Activated T-helper 2 cell treated with anti-CD3 and anti-CD28 coated beads, Interferon-gamma antibody, Interleukin-2, Interleukin-4, amounts not matched to agents 10 μg/mL and 5 μg/mL and 100 μg/mL, durations not matched to agents 14 hours and 24 hours and 36 hours (primary cell): ENCODE results near the gene PAK5. TPM values are rescaled to one million over a fixed set of nuclear protein-coding genes. Genes with fewer than 3 reads are reported as not detected.

Experiments used
- DNase-seq: peaks from one replicate; pipeline ENCODE4 v3.0.0; 2021; ENCODE audit warnings: low spot score
- H3K27ac Mint-ChIP-seq: one replicate; pipeline ENCODE4 v1.8.0; 2021; ENCODE audit warnings: mixed read lengths
- H3K27me3 Mint-ChIP-seq: one replicate; pipeline ENCODE4 v1.8.0; 2021; ENCODE audit warnings: low read depth, mixed read lengths
- H3K36me3 Mint-ChIP-seq: one replicate; pipeline ENCODE4 v1.8.0; 2021; ENCODE audit warnings: low read depth, mixed read lengths
- H3K4me1 Mint-ChIP-seq: one replicate; pipeline ENCODE4 v1.8.0; 2021; ENCODE audit warnings: low read depth, mixed read lengths
- H3K4me3 Mint-ChIP-seq: one replicate; pipeline ENCODE4 v1.8.0; 2021; ENCODE audit warnings: low read depth, mild to moderate bottlenecking, moderate library complexity, mixed read lengths
- H3K9me3 Mint-ChIP-seq: one replicate; pipeline ENCODE4 v1.8.0; 2021; ENCODE audit warnings: mixed read lengths
- intact Hi-C: fragments of 100-400 bp; cut with micrococcal nuclease; formaldehyde crosslinking; loops from one replicate; pipeline ENCODE4 v1.15.1; 2023
- total RNA-seq: library from RNA; stranded (reverse); gene quantifications from 2 replicates; pipeline ENCODE4 v1.2.3, GENCODE V29; 2022

The PAK5 gene
- total RNA-seq, result not detected in 2 replicates

- Mint-ChIP-seq H3K36me3 (no peaks in the 10 kb centered on the region), H3K27me3 (peaks cover 15% of the 10 kb centered on the region), H3K4me3 (no peak within 1 kb of the TSS), H3K4me1 (no peaks in the 10 kb centered on the region), H3K27ac (no peak within 1 kb of the TSS), H3K9me3 (no peaks in the 10 kb centered on the region)
- intact Hi-C loops, result no loop called here
- no peak for DNase-seq
Measured at GRCh38 chr20:9838378-9839295, at the start of gene PAK5. Gene PAK5, minus strand, starts transcription at chr20:9839076. Its CDS starts 194,748 bp downstream, at chr20:9644328.

GRCh38 chr20:9887706-9888105 lies 48.8 kb upstream of the PAK5 start:
- Mint-ChIP-seq H3K4me3 (no peak overlapping the region), H3K4me1 (no peaks in the 10 kb centered on the region), H3K27me3 (no peaks in the 10 kb centered on the region), H3K27ac (no peak overlapping the region), H3K36me3 (no peaks in the 10 kb centered on the region), H3K9me3 (no peaks in the 10 kb centered on the region)
- DNase-seq, result no peak
- intact Hi-C loops, result no loop called here

- no peak for DNase-seq
- peaks cover 2% of the 10 kb centered on the region for H3K27me3 Mint-ChIP-seq
- no peak overlapping the region for H3K4me3 Mint-ChIP-seq
- no peaks in the 10 kb centered on the region for H3K36me3 Mint-ChIP-seq
- no peaks in the 10 kb centered on the region for H3K4me1 Mint-ChIP-seq
- intact Hi-C loops, result no loop called here
- no peak overlapping the region for H3K27ac Mint-ChIP-seq
- H3K9me3 Mint-ChIP-seq, result no peaks in the 10 kb centered on the region
Measured at GRCh38 chr20:9886227-9886626, 47.4 kb upstream of the PAK5 start.

GRCh38 chr20:9884666-9885065 lies 45.8 kb upstream of the PAK5 start:
- no peaks in the 10 kb centered on the region for H3K9me3 Mint-ChIP-seq
- no peaks in the 10 kb centered on the region for H3K4me1 Mint-ChIP-seq
- peaks cover 2% of the 10 kb centered on the region for H3K27me3 Mint-ChIP-seq
- H3K36me3 Mint-ChIP-seq, result no peaks in the 10 kb centered on the region
- no peak overlapping the region for H3K27ac Mint-ChIP-seq
- no peak for DNase-seq
- intact Hi-C loops, result no loop called here
- H3K4me3 Mint-ChIP-seq, result no peak overlapping the region

GRCh38 chr20:9884061-9884460 lies 45.2 kb upstream of the PAK5 start:
- Mint-ChIP-seq H3K4me1 (no peaks in the 10 kb centered on the region), H3K4me3 (no peak overlapping the region), H3K9me3 (no peaks in the 10 kb centered on the region), H3K27me3 (peaks cover 2% of the 10 kb centered on the region), H3K27ac (no peak overlapping the region), H3K36me3 (no peaks in the 10 kb centered on the region)
- intact Hi-C loops, result no loop called here
- no peak for DNase-seq

GRCh38 chr20:9877932-9878495 lies 39.1 kb upstream of the PAK5 start:
- H3K27me3 Mint-ChIP-seq, result peaks cover 2% of the 10 kb centered on the region
- no peak overlapping the region for H3K4me3 Mint-ChIP-seq
- no peak overlapping the region for H3K27ac Mint-ChIP-seq
- intact Hi-C loops, result no loop called here
- no peaks in the 10 kb centered on the region for H3K9me3 Mint-ChIP-seq
- no peaks in the 10 kb centered on the region for H3K4me1 Mint-ChIP-seq
- no peaks in the 10 kb centered on the region for H3K36me3 Mint-ChIP-seq
- DNase-seq, result no peak

- Mint-ChIP-seq H3K27me3 (no peaks in the 10 kb centered on the region), H3K4me1 (no peaks in the 10 kb centered on the region), H3K9me3 (no peaks in the 10 kb centered on the region), H3K27ac (no peak overlapping the region), H3K36me3 (no peaks in the 10 kb centered on the region), H3K4me3 (no peak overlapping the region)
- no peak for DNase-seq
- intact Hi-C loops, result no loop called here
Measured at GRCh38 chr20:9867196-9867980, 28.5 kb upstream of the PAK5 start.

- intact Hi-C loops, result no loop called here
- no peak overlapping the region for H3K4me3 Mint-ChIP-seq
- DNase-seq, result no peak
- no peaks in the 10 kb centered on the region for H3K9me3 Mint-ChIP-seq
- H3K27me3 Mint-ChIP-seq, result no peaks in the 10 kb centered on the region
- H3K4me1 Mint-ChIP-seq, result no peaks in the 10 kb centered on the region
- H3K27ac Mint-ChIP-seq, result no peak overlapping the region
- no peaks in the 10 kb centered on the region for H3K36me3 Mint-ChIP-seq
Measured at GRCh38 chr20:9852566-9852965, 13.7 kb upstream of the PAK5 start.

GRCh38 chr20:9839626-9840025 lies 750 bp upstream of the PAK5 start:
- no peak for DNase-seq
- Mint-ChIP-seq H3K4me3 (no peak overlapping the region), H3K27ac (no peak overlapping the region), H3K36me3 (no peaks in the 10 kb centered on the region), H3K27me3 (peaks cover 15% of the 10 kb centered on the region), H3K9me3 (no peaks in the 10 kb centered on the region), H3K4me1 (no peaks in the 10 kb centered on the region)
- intact Hi-C loops, result no loop called here

GRCh38 chr20:9838035-9838377 lies 870 bp downstream of the PAK5 start:
- intact Hi-C loops, result no loop called here
- H3K36me3 Mint-ChIP-seq, result no peaks in the 10 kb centered on the region
- H3K27me3 Mint-ChIP-seq, result peaks cover 15% of the 10 kb centered on the region
- no peaks in the 10 kb centered on the region for H3K9me3 Mint-ChIP-seq
- no peak overlapping the region for H3K4me3 Mint-ChIP-seq
- no peak overlapping the region for H3K27ac Mint-ChIP-seq
- no peak for DNase-seq
- H3K4me1 Mint-ChIP-seq, result no peaks in the 10 kb centered on the region

- peaks cover 15% of the 10 kb centered on the region for H3K27me3 Mint-ChIP-seq
- no peak overlapping the region for H3K4me3 Mint-ChIP-seq
- no peaks in the 10 kb centered on the region for H3K9me3 Mint-ChIP-seq
- H3K4me1 Mint-ChIP-seq, result no peaks in the 10 kb centered on the region
- H3K27ac Mint-ChIP-seq, result no peak overlapping the region
- DNase-seq, result no peak
- no peaks in the 10 kb centered on the region for H3K36me3 Mint-ChIP-seq
- intact Hi-C loops, result no loop called here
Measured at GRCh38 chr20:9837634-9838033, 1.2 kb downstream of the PAK5 start.

- no peaks in the 10 kb centered on the region for H3K36me3 Mint-ChIP-seq
- H3K9me3 Mint-ChIP-seq, result no peaks in the 10 kb centered on the region
- no peak overlapping the region for H3K27ac Mint-ChIP-seq
- H3K4me3 Mint-ChIP-seq, result no peak overlapping the region
- no peak for DNase-seq
- H3K27me3 Mint-ChIP-seq, result peaks cover 14% of the 10 kb centered on the region
- intact Hi-C loops, result no loop called here
- H3K4me1 Mint-ChIP-seq, result no peaks in the 10 kb centered on the region
Measured at GRCh38 chr20:9835302-9835701, 3.6 kb downstream of the PAK5 start.

GRCh38 chr20:9831032-9831431 lies 7.8 kb downstream of the PAK5 start:
- no peak for DNase-seq
- no peak overlapping the region for H3K4me3 Mint-ChIP-seq

More at GRCh38 chr20:9831032-9831431, 7.8 kb downstream of the PAK5 start:
- no peaks in the 10 kb centered on the region for H3K36me3 Mint-ChIP-seq
- no peaks in the 10 kb centered on the region for H3K9me3 Mint-ChIP-seq
- no peak overlapping the region for H3K27ac Mint-ChIP-seq
- intact Hi-C loops, result no loop called here
- H3K4me1 Mint-ChIP-seq, result no peaks in the 10 kb centered on the region
- no peaks in the 10 kb centered on the region for H3K27me3 Mint-ChIP-seq
